K562 treated with DMSO at 1 percent for 24 hours (cell line): Measurements from ENCODE around the gene CDX4. TPM values are rescaled to one million over a fixed set of nuclear protein-coding genes. Genes with fewer than 3 reads are reported as not detected.

Experiments used
- total RNA-seq: library from RNA; unstranded; fragments of 300-600 nt; gene quantifications from 2 replicates; pipeline ENCODE4 v1.2.3, GENCODE V29; 2022; ENCODE audit warnings: low read depth; ENCODE audit not compliant: insufficient read depth

Gene CDX4, protein sequence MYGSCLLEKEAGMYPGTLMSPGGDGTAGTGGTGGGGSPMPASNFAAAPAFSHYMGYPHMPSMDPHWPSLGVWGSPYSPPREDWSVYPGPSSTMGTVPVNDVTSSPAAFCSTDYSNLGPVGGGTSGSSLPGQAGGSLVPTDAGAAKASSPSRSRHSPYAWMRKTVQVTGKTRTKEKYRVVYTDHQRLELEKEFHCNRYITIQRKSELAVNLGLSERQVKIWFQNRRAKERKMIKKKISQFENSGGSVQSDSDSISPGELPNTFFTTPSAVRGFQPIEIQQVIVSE
- total RNA-seq = not detected in 2 replicates

DNA sequence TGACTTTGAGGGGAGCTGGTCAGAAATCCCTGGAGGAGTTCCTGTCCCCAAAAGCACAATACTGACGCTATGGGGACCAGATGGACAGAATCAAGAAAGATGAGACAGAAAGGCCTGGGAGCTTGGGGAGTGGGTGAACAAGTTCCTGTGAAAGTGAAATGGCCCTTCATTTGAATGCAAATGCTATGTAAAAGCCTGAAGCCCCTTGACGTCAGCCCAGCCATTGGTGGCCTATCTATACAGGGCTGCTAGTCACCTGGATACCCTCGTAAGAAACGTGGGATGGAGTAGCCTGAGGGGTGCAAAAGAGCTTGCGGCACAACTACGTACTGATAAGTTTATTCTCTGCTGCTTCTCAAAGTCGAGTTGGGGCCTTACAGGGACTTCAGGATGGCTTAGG lies at the start of gene CDX4:
TSS of gene CDX4 (plus strand) at position 223 of the 400 bp plus-strand sequence. CDS start 201 bp downstream, outside the sequence.

Other genes starting within 250 kb of the CDX4 start
- gene NAP1L2, start 232.2 kb upstream of the CDX4 start, total RNA-seq = 0.09 and 0.24 TPM in 2 replicates
- gene CHIC1, start 116.1 kb downstream of the CDX4 start, total RNA-seq = 0.32 and 0.45 TPM in 2 replicates